SK-N-MC (cell line): ENCODE data around the gene ANKRD18B.
"Not testable (repeated sequence)": the region's sequence is repeated elsewhere in the genome, so short reads cannot be mapped to it uniquely, and the experiment has no call there.

Experiments
- DNase-seq: peaks from one replicate; pipeline ENCODE4 v3.0.0-alpha.2; 2011; ENCODE audit warnings: low read depth, low spot score
- H3K27ac ChIP-seq: fragments of 200-600 bp; sonication (generic); 2 replicates; pipeline ENCODE4 v1.5.1; 2016; ENCODE audit warnings: mixed run types
- H3K36me3 ChIP-seq: fragments of 200-600 bp; sonication (generic); 2 replicates; pipeline ENCODE4 v1.6.1; 2017; ENCODE audit warnings: antibody characterized with exemption, low read length, mixed read lengths; ENCODE audit not compliant: insufficient read depth
- H3K4me3 ChIP-seq: fragments of 200-600 bp; sonication (generic); 2 replicates; pipeline ENCODE4 v1.5.1; 2016
- H3K9ac ChIP-seq: fragments of 200-600 bp; sonication (generic); 2 replicates; pipeline ENCODE4 v1.8.0; 2017; ENCODE audit warnings: mixed run types, mixed read lengths; ENCODE audit not compliant: insufficient read length
- H3K9me3 ChIP-seq: fragments of 200-600 bp; sonication (generic); 2 replicates; pipeline ENCODE4 v1.6.1; 2017; ENCODE audit warnings: low read depth, mild to moderate bottlenecking, antibody characterized with exemption, low read length, moderate library complexity, mixed read lengths
- EZH2 ChIP-seq: fragments of 200-600 bp; sonication (generic); IDR thresholded peaks from one replicate; pipeline ENCODE4 v1.6.1; 2017; ENCODE audit warnings: antibody characterized with exemption
- FOXP2 ChIP-seq: optimal IDR thresholded peaks from 2 replicates; pipeline ENCODE3; 2011; ENCODE audit warnings: mild to moderate bottlenecking, moderate library complexity; ENCODE audit not compliant: insufficient read depth; ENCODE audit errors: extremely low read length, control extremely low read depth
- POLR2AphosphoS5 ChIP-seq: IDR thresholded peaks from 2 replicates; pipeline ENCODE4 v1.6.1; 2012; ENCODE audit warnings: mild to moderate bottlenecking, low read depth, low read length, borderline replicate concordance

Gene ANKRD18B

GRCh38 chr9:33524306-33524947, 376 bp downstream of the ANKRD18B start:
- Histone ChIP-seq H3K4me3 (peak overlapping the region; percentile 77), H3K36me3 (no peaks in the 10 kb centered on the region), H3K27ac (no peak overlapping the region), H3K9me3 (no peaks in the 10 kb centered on the region), H3K9ac (peak overlapping the region; percentile 57)
- no peak for TF ChIP-seq POLR2AphosphoS5
- no peak for DNase-seq

- H3K9ac ChIP-seq, H3K36me3 ChIP-seq: not testable (repeated sequence)
Measured at GRCh38 chr9:33528069-33528468, 4.0 kb downstream of the ANKRD18B start.

GRCh38 chr9:33533958-33534357, 9.9 kb downstream of the ANKRD18B start:
- not testable (repeated sequence) for H3K36me3 ChIP-seq, H3K9me3 ChIP-seq, H3K27ac ChIP-seq, DNase-seq, H3K9ac ChIP-seq, H3K4me3 ChIP-seq

More at GRCh38 chr9:33528069-33528468, 4.0 kb downstream of the ANKRD18B start:
- H3K27ac ChIP-seq, H3K4me3 ChIP-seq, H3K9me3 ChIP-seq, DNase-seq: not testable (repeated sequence)

- H3K27ac ChIP-seq: no peak overlapping the region
- no peak overlapping the region for H3K9ac ChIP-seq
- no peak overlapping the region for H3K4me3 ChIP-seq
- H3K36me3 ChIP-seq: no peaks in the 10 kb centered on the region
- TF ChIP-seq FOXP2 (no peak), EZH2 (no peak), POLR2AphosphoS5 (no peak)
- H3K9me3 ChIP-seq: no peaks in the 10 kb centered on the region
- no peak for DNase-seq
Measured at GRCh38 chr9:33535541-33535940, 11.5 kb downstream of the ANKRD18B start.

GRCh38 chr9:33543463-33543862, 19.4 kb downstream of the ANKRD18B start:
- not testable (repeated sequence) for DNase-seq, H3K9ac ChIP-seq, H3K9me3 ChIP-seq, H3K36me3 ChIP-seq, H3K27ac ChIP-seq, H3K4me3 ChIP-seq

GRCh38 chr9:33545715-33546114, 21.7 kb downstream of the ANKRD18B start:
- not testable (repeated sequence) for H3K9me3 ChIP-seq, DNase-seq, H3K27ac ChIP-seq, H3K36me3 ChIP-seq, H3K4me3 ChIP-seq, H3K9ac ChIP-seq

GRCh38 chr9:33548816-33549215, 24.8 kb downstream of the ANKRD18B start:
- H3K4me3 ChIP-seq, H3K27ac ChIP-seq, H3K36me3 ChIP-seq, H3K9ac ChIP-seq, DNase-seq, H3K9me3 ChIP-seq: not testable (repeated sequence)

GRCh38 chr9:33549418-33549817, 25.4 kb downstream of the ANKRD18B start:
- H3K36me3 ChIP-seq, H3K9ac ChIP-seq, H3K4me3 ChIP-seq, H3K27ac ChIP-seq, H3K9me3 ChIP-seq, DNase-seq: not testable (repeated sequence)

GRCh38 chr9:33551183-33551582, 27.1 kb downstream of the ANKRD18B start:
- H3K4me3 ChIP-seq, H3K9me3 ChIP-seq, H3K27ac ChIP-seq, DNase-seq, H3K9ac ChIP-seq, H3K36me3 ChIP-seq: not testable (repeated sequence)

- not testable (repeated sequence) for H3K4me3 ChIP-seq, H3K27ac ChIP-seq, H3K9me3 ChIP-seq, H3K36me3 ChIP-seq, H3K9ac ChIP-seq, DNase-seq
Measured at GRCh38 chr9:33552315-33552725, 28.3 kb downstream of the ANKRD18B start.

- DNase-seq: not testable (repeated sequence)
Measured at GRCh38 chr9:33560217-33560616, 36.2 kb downstream of the ANKRD18B start.

GRCh38 chr9:33562196-33562595, 38.1 kb downstream of the ANKRD18B start:
- not testable (repeated sequence) for H3K27ac ChIP-seq, H3K36me3 ChIP-seq, DNase-seq, H3K9ac ChIP-seq, H3K4me3 ChIP-seq, H3K9me3 ChIP-seq

More at GRCh38 chr9:33560217-33560616, 36.2 kb downstream of the ANKRD18B start:
- H3K4me3 ChIP-seq, H3K9me3 ChIP-seq, H3K36me3 ChIP-seq, H3K9ac ChIP-seq, H3K27ac ChIP-seq: not testable (repeated sequence)

- not testable (repeated sequence) for H3K36me3 ChIP-seq, H3K27ac ChIP-seq, H3K9me3 ChIP-seq, DNase-seq, H3K4me3 ChIP-seq, H3K9ac ChIP-seq
Measured at GRCh38 chr9:33567776-33568175, 43.7 kb downstream of the ANKRD18B start.

GRCh38 chr9:33577786-33578185, 53.7 kb downstream of the ANKRD18B start:
- not testable (repeated sequence) for H3K36me3 ChIP-seq, DNase-seq, H3K4me3 ChIP-seq, H3K9ac ChIP-seq, H3K27ac ChIP-seq, H3K9me3 ChIP-seq
